Mucosa of descending colon (tissue), 3 donors: ENCODE data around the gene ELMO1. TPM values are rescaled to one million over a fixed set of nuclear protein-coding genes. Genes with fewer than 3 reads are reported as not detected.

Experiments used
- ATAC-seq: fragments of 200-7000 bp; cut with Tn5 transposase; one replicate; pipeline ENCODE4 v1.9.1; 2020; ENCODE audit warnings: mild to moderate bottlenecking, moderate library complexity
- DNase-seq, 3 donors: peaks; one replicate each; pipeline ENCODE4 v3.0.0-alpha.2; 2020
- H3K36me3 ChIP-seq: fragments of 200-600 bp; one replicate; pipeline ENCODE4 v1.8.0; 2021; ENCODE audit warnings: low read depth, mild to moderate bottlenecking
- H3K4me1 ChIP-seq: fragments of 200-600 bp; one replicate; pipeline ENCODE4 v1.8.0; 2021; ENCODE audit warnings: low read depth, mild to moderate bottlenecking
- H3K4me3 ChIP-seq: fragments of 200-600 bp; one replicate; pipeline ENCODE4 v1.8.0; 2021; ENCODE audit warnings: mild to moderate bottlenecking
- H3K9me3 ChIP-seq: fragments of 200-600 bp; one replicate; pipeline ENCODE4 v1.8.0; 2021; ENCODE audit warnings: mild to moderate bottlenecking
- intact Hi-C, 2 donors: fragments of 100-400 bp; cut with DNase I in 1 of 2; cut with micrococcal nuclease in 1 of 2; formaldehyde crosslinking; loops; one replicate each; pipeline versions ENCODE4 v1.11.0 to v1.11.1; 2022; cut with DNase I, micrococcal nuclease
- total RNA-seq, 3 donors: library from RNA; stranded (reverse); fragmentation: NEBNext Ultra II Directional in 2 of 3; extraction: Animal tissue kit (Norgen Biotek cat#: 25700) in 2 of 3; gene quantifications; one replicate each; pipeline versions ENCODE4 v1.2.1 to v1.2.4, GENCODE V29; 2021 to 2023
- TF ChIP-seq, protein P1 (sequence below): fragments of 200-600 bp; IDR thresholded peaks from one replicate; pipeline ENCODE4 v1.8.0; 2022; ENCODE audit warnings: antibody characterized with exemption, mild to moderate bottlenecking
- donor health status: DM: no; HTN: no; CAD: no; lungs with moderate emphysema.
- donor health status: DM: no; HTN: no; CAD: no.
- donor health status: DM: no; HTN: yes; CAD: no.

The ELMO1 gene
- total RNA-seq, 3 donors from 2014 or later, result 9.7 to 27.2 (median 18.2) TPM

DNA sequence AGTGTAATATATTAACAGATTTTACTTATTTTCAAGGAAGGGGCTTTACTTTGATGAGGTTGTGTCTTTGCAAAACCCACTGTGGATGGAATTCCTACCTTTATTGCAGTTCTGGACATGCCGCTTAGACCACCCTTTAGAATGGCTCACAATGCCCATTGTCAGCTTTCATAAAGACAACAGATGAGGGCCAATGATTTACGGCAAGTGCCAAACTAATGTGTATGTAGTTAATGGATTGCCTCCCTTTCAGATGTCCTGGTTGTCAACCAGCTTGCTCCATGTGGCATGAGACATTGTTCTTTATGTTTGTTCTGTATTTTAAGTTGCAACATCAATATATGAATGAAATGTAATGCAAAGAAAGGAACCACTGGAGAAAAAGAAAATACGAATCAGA, 35.0 kb upstream of the ELMO1 start:
- no peak overlapping the region for H3K4me3 ChIP-seq
- no peaks in the 10 kb centered on the region for H3K36me3 ChIP-seq
- no peak for DNase-seq
- intact Hi-C loops, result no loop called here
- H3K4me1 ChIP-seq, result no peaks in the 10 kb centered on the region
- no peak for ATAC-seq
- TF ChIP-seq, protein P1, sequence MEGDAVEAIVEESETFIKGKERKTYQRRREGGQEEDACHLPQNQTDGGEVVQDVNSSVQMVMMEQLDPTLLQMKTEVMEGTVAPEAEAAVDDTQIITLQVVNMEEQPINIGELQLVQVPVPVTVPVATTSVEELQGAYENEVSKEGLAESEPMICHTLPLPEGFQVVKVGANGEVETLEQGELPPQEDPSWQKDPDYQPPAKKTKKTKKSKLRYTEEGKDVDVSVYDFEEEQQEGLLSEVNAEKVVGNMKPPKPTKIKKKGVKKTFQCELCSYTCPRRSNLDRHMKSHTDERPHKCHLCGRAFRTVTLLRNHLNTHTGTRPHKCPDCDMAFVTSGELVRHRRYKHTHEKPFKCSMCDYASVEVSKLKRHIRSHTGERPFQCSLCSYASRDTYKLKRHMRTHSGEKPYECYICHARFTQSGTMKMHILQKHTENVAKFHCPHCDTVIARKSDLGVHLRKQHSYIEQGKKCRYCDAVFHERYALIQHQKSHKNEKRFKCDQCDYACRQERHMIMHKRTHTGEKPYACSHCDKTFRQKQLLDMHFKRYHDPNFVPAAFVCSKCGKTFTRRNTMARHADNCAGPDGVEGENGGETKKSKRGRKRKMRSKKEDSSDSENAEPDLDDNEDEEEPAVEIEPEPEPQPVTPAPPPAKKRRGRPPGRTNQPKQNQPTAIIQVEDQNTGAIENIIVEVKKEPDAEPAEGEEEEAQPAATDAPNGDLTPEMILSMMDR, result no peak
- H3K9me3 ChIP-seq, result no peaks in the 10 kb centered on the region

DNA sequence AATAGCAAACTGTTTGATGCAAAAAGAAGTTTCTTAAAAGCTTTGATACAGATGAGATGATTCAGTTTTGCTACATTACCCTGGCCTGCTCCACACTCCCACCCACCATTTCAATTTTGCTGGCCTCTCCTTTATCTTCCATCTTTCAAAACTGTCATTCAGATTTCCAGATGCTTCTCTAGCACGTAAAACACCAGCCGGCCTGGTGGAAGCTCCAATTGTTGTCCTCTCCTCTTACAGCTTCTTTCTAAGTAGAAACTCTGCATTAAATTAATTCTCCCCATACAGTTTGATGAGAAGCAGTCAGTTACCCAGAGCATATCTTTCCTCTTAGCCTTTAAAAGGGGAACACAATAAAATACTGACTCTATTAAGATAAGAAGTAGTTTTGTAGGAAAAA, 34.3 kb upstream of the ELMO1 start:
- TF ChIP-seq, protein P1, result no peak
- Histone ChIP-seq H3K4me1 (no peaks in the 10 kb centered on the region), H3K4me3 (no peak overlapping the region), H3K9me3 (no peaks in the 10 kb centered on the region), H3K36me3 (no peaks in the 10 kb centered on the region)
- ATAC-seq (no peak), DNase-seq (no peak)
- intact Hi-C loops, result no loop called here

DNA sequence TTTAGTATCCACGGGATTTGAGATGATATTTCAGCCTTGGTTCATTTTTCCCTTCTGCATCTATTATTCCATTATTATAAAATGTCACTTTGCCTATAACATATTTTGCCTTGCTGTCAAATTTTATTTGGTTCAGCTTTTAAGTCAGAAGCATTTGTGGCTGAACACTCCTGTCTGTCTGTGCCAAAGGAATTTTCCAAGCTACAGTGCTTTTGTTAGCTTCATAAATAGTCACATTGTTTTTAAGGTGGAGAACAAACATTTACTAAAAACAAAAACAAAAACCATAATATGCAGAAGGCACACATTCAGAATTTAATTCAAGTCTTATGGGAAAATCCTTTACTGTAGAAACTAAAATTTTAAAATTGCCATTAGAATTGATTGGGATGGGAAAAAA, 33.8 kb upstream of the ELMO1 start:
- Histone ChIP-seq H3K4me3 (no peak overlapping the region), H3K9me3 (no peaks in the 10 kb centered on the region), H3K36me3 (no peaks in the 10 kb centered on the region), H3K4me1 (no peaks in the 10 kb centered on the region)
- intact Hi-C loops, result no loop called here
- ATAC-seq (no peak), DNase-seq (no peak)
- TF ChIP-seq, protein P1, result no peak

DNA sequence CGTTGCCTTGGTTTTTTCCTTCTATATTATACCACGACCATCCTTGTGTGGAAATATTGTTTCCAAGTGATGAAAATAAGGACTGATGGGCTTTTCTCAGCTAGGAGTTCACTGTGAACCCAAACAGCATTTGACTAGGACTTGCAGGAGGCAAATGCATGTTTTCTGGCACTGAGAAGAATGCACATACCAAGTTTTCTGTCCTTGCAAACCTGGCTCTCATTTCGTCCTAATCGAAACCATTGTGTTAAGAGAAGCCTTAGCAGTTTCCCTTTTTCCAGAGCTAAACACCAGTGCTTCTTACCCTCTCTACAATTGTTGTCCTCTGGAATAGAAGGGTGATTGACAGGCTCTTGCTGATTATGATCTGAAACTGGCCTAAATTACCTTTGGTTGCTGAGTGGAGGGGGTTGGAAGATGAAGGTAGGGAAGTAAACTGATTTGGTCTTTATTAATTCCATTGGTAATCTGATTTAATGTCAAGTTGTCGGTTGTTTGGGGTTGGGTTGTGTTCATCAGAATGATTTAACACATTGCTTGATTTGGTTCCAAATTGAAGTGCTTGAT, 33.1 kb upstream of the ELMO1 start:
- no peak for DNase-seq
- Histone ChIP-seq H3K36me3 (no peaks in the 10 kb centered on the region), H3K4me3 (no peak overlapping the region), H3K4me1 (no peaks in the 10 kb centered on the region), H3K9me3 (no peaks in the 10 kb centered on the region)
- ATAC-seq, result no peak
- intact Hi-C loops, result no loop called here
- TF ChIP-seq, protein P1, result no peak

DNA sequence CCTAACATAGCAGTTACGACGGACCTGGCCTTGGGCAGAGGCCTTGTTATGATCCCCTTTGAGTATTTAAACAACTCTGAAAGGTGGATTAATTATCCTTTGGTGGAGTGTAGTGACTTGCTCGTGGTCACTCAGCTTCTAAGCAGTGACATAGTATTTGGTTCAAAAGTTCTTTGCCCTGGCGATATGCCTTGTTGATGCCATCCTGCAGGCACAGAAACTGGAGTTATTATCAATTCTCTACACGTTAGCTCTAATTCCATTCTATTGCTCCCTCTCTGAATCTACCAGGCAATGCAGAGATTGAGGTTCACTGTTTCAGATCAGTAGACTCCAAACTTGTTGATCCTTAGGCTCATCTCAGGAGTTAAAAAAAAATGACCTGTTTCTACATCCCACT, 32.5 kb upstream of the ELMO1 start:
- Histone ChIP-seq H3K4me3 (no peak overlapping the region), H3K4me1 (no peaks in the 10 kb centered on the region), H3K9me3 (no peaks in the 10 kb centered on the region), H3K36me3 (no peaks in the 10 kb centered on the region)
- TF ChIP-seq, protein P1, result no peak
- intact Hi-C loops, result no loop called here
- ATAC-seq (no peak), DNase-seq (no peak)
